ENCODE results near the gene CENPP.

- no peak for TF ChIP-seq CTCF (IDR thresholded peaks at IDR 0.05; ENCODE audit: low read length)
- TF ChIP-seq EZH2phosphoT487 (IDR thresholded peaks at IDR 0.05; ENCODE audit: low read length) = no peak
- TF ChIP-seq EZH2 (optimal IDR thresholded peaks at IDR 0.05; ENCODE audit: low read depth, low read length) = no peak
Observed at GRCh38 chr9:92294297-92294676, 31.5 kb upstream of the CENPP start.

Measured in MM.1S (cell line).